Measurements from ENCODE around the gene WBP1. TPM values are rescaled to one million over a fixed set of nuclear protein-coding genes. Genes with fewer than 3 reads are reported as not detected.
"Not testable (repeated sequence)": the region's sequence is repeated elsewhere in the genome, so short reads cannot be mapped to it uniquely, and the experiment has no call there.

The WBP1 gene
- total RNA-seq, 1 experiment from 2014 or later, result 54.8 TPM

- H3K27me3 Mint-ChIP-seq (ENCODE audit: insufficient read depth, unreplicated experiment), result peaks cover 12% of the 10 kb centered on the region
- intact Hi-C loops (cut with micrococcal nuclease; ENCODE audit: unreplicated experiment), result no loop called here
- no peak overlapping the region for H3K4me3 Mint-ChIP-seq (ENCODE audit: unreplicated experiment)
- H3K27ac Mint-ChIP-seq (ENCODE audit: unreplicated experiment), result no peak overlapping the region
- H3K4me1 Mint-ChIP-seq (ENCODE audit: low read depth, unreplicated experiment), result peaks cover 14% of the 10 kb centered on the region
- Histone ChIP-seq H3K4me1 (no peaks in the 10 kb centered on the region), H3K9me3 (no peaks in the 10 kb centered on the region), H3K36me3 (ENCODE audit: control insufficient read depth, insufficient read depth, low read length) (no peaks in the 10 kb centered on the region), H3K4me3 (ENCODE audit: low read depth, low read length) (no peak overlapping the region), H3K27me3 (replicated peaks; ENCODE audit: control insufficient read depth, insufficient read depth, low read length) (no peaks in the 10 kb centered on the region)
- POLR2A ChIA-PET, result no interaction called here
- no peak for DNase-seq
- H3K9me3 Mint-ChIP-seq (ENCODE audit: unreplicated experiment), result no peaks in the 10 kb centered on the region
- peaks cover 28% of the 10 kb centered on the region for H3K36me3 Mint-ChIP-seq (ENCODE audit: insufficient read depth, unreplicated experiment)
- TF ChIP-seq CTCF (IDR thresholded peaks at IDR 0.05; ENCODE audit: insufficient read depth in 1 of 2, low read depth in 1 of 2, low read length in 1 of 2, severe bottlenecking in 1 of 2, unreplicated experiment in 1 of 2), result no peak
- CTCF ChIA-PET, result interaction anchor here (1.0 kb wide), 1 partner anchor 84 kb away, joined by 3 read pairs; no protein-coding TSS in a partner anchor
- BruUV-seq (replicated peaks), result no TSS peak
These were observed 38.9 kb upstream of the WBP1 start for GRCh38 chr2:74419345-74419744.

GRCh38 chr2:74420006-74420405 lies 38.2 kb upstream of the WBP1 start:
- peaks cover 14% of the 10 kb centered on the region for H3K4me1 Mint-ChIP-seq (ENCODE audit: low read depth, unreplicated experiment)
- H3K27me3 Mint-ChIP-seq (ENCODE audit: insufficient read depth, unreplicated experiment), result peaks cover 12% of the 10 kb centered on the region
- H3K4me1 ChIP-seq, result no peaks in the 10 kb centered on the region
- H3K4me3 ChIP-seq (ENCODE audit: low read depth, low read length), result no peak overlapping the region
- no peak for TF ChIP-seq CTCF (IDR thresholded peaks at IDR 0.05; ENCODE audit: insufficient read depth in 1 of 2, low read depth in 1 of 2, low read length in 1 of 2, severe bottlenecking in 1 of 2, unreplicated experiment in 1 of 2)
- H3K27ac Mint-ChIP-seq (ENCODE audit: unreplicated experiment), result no peak overlapping the region
- no peaks in the 10 kb centered on the region for H3K9me3 ChIP-seq
- ChIA-PET POLR2A (no interaction called here), CTCF (no interaction called here)
- no peak for DNase-seq
- H3K27me3 ChIP-seq (replicated peaks; ENCODE audit: control insufficient read depth, insufficient read depth, low read length), result no peaks in the 10 kb centered on the region
- H3K4me3 Mint-ChIP-seq (ENCODE audit: unreplicated experiment), result no peak overlapping the region
- H3K36me3 ChIP-seq (ENCODE audit: control insufficient read depth, insufficient read depth, low read length), result no peaks in the 10 kb centered on the region
- intact Hi-C loops (cut with micrococcal nuclease; ENCODE audit: unreplicated experiment), result no loop called here
- no TSS peak for BruUV-seq (replicated peaks)
- no peaks in the 10 kb centered on the region for H3K9me3 Mint-ChIP-seq (ENCODE audit: unreplicated experiment)
- H3K36me3 Mint-ChIP-seq (ENCODE audit: insufficient read depth, unreplicated experiment), result peaks cover 35% of the 10 kb centered on the region

- H3K9me3 Mint-ChIP-seq (ENCODE audit: unreplicated experiment); H3K9me3 ChIP-seq; DNase-seq; H3K4me1 ChIP-seq; H3K27me3 ChIP-seq (replicated peaks; ENCODE audit: control insufficient read depth, insufficient read depth, low read length); POLR2A ChIA-PET; BruUV-seq (replicated peaks); intact Hi-C loops (cut with micrococcal nuclease; ENCODE audit: unreplicated experiment); H3K36me3 ChIP-seq (ENCODE audit: control insufficient read depth, insufficient read depth, low read length): not testable (repeated sequence)
- Mint-ChIP-seq H3K4me1 (ENCODE audit: low read depth, unreplicated experiment) (peaks cover 14% of the 10 kb centered on the region), H3K36me3 (ENCODE audit: insufficient read depth, unreplicated experiment) (peaks cover 41% of the 10 kb centered on the region), H3K4me3 (ENCODE audit: unreplicated experiment) (peak overlapping the region; percentile 96), H3K27me3 (ENCODE audit: insufficient read depth, unreplicated experiment) (peaks cover 12% of the 10 kb centered on the region), H3K27ac (ENCODE audit: unreplicated experiment) (peak overlapping the region; percentile 98)
- CTCF ChIA-PET, result interaction anchor here (0.7 to 1.2 kb wide), 3 partner anchors 29 to 538 kb away, joined by 3 to 4 read pairs (median 3); partner anchors contain the start of gene WBP1
- peak overlapping the region; percentile 77 for H3K4me3 ChIP-seq (ENCODE audit: low read depth, low read length)
These were observed 37.7 kb upstream of the WBP1 start for GRCh38 chr2:74420443-74421103.

All from Caco-2 (cell line).